ENCODE results near the gene DOCK2. TPM values are rescaled to one million over a fixed set of nuclear protein-coding genes. Genes with fewer than 3 reads are reported as not detected.

The DOCK2 gene
- total and polyA plus RNA-seq, 2 of the 8 experiments (the other 6 are each of a cell fraction or from before 2014, with no cell fraction given): 3.9 to 5.7 TPM

DNA sequence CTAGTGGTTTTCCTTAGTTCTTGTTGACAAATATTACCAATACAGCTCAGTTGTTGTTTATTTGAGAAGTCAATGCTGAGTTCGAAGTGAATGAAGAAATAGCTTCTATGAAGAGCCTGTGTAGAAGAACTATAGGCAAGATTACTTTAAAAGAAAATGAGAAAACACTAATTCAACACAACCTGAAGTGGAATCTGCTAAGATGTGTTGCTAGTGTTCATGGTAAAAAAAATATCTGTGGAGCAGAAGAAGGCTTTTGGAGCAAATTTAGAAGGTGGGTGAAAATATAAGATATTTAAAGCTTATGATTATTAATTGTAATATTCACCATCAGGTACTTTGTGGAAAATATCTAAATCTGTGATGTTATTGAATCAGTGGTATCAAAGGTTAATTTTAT lies 2.5 kb upstream of the DOCK2 start:
- Histone ChIP-seq H3K23me2 (ENCODE audit: low read depth, low read length) (peaks cover 3% of the 10 kb centered on the region; the same call in 1 of the 2 replicates), H3K56ac (replicated peaks; ENCODE audit: insufficient read length, low read depth, low read length) (no peak overlapping the region), H3K23ac (ENCODE audit: insufficient read length) (no peak overlapping the region), H3K4me2 (ENCODE audit: insufficient read depth in 1 of 2, low read depth in 2 of 2, low read length in 2 of 2) (no peak overlapping the region), H2BK12ac (ENCODE audit: low read depth, low read length) (no peak overlapping the region), H3K4ac (replicated peaks; ENCODE audit: insufficient read length, low read depth, low read length) (no peak overlapping the region), H4K5ac (ENCODE audit: insufficient read length, low read depth, low read length) (no peak overlapping the region), H3K9ac (replicated peaks in 1 of 4; ENCODE audit: extremely low read depth in 1 of 4, low read depth in 3 of 4, low read length in 3 of 4) (no peak overlapping the region), H3K27me3 (replicated peaks in 1 of 4; ENCODE audit: control insufficient read depth in 3 of 4, extremely low read depth in 1 of 4, insufficient read depth in 3 of 4, low read length in 3 of 4) (peaks cover 0 to 17% (median 6%) of the 10 kb centered on the region in 4 experiments; a peak in 5 of 7 replicates), H4K91ac (replicated peaks; ENCODE audit: insufficient read length, low read length) (no peak overlapping the region), H4K8ac (ENCODE audit: extremely low read depth, insufficient read depth, low read length) (no peak overlapping the region), H3K4me1 (replicated peaks in 1 of 4; ENCODE audit: control insufficient read depth in 3 of 4, insufficient read depth in 4 of 4, low read length in 3 of 4) (peaks cover 0 to 10% (median 4%) of the 10 kb centered on the region in 4 experiments; a peak in 6 of 7 replicates), H3K27ac (ENCODE audit: low read depth, low read length) (no peak overlapping the region), H2AFZ (ENCODE audit: low read length) (no peak overlapping the region), H3K14ac (ENCODE audit: insufficient read length) (no peak overlapping the region), H3K9me3 (ENCODE audit: insufficient read depth in 2 of 2, low read depth in 1 of 2, low read length in 1 of 2) (peaks cover 5 to 9% of the 10 kb centered on the region in 2 experiments; a peak in 2 of 4 replicates), H3K18ac (ENCODE audit: extremely low read depth, low read length) (no peak overlapping the region), H2BK5ac (ENCODE audit: low read depth, low read length) (no peak overlapping the region), H3K36me3 (ENCODE audit: control insufficient read depth in 2 of 4, insufficient read depth in 4 of 4, low read length in 3 of 4) (no peaks in the 10 kb centered on the region), H2BK120ac (replicated peaks; ENCODE audit: low read depth, low read length) (no peak overlapping the region), H2BK15ac (ENCODE audit: low read length) (no peak overlapping the region), H2AK5ac (ENCODE audit: low read depth, low read length) (no peak overlapping the region), H3K4me3 (ENCODE audit: extremely low read depth in 1 of 4, insufficient read depth in 2 of 4, low read depth in 3 of 4, low read length in 4 of 4) (no peak overlapping the region), H2BK20ac (ENCODE audit: low read length) (no peak overlapping the region), H3K79me2 (ENCODE audit: control insufficient read depth in 1 of 2, insufficient read depth in 2 of 2, low read length in 2 of 2) (no peaks in the 10 kb centered on the region), H4K20me1 (replicated peaks in 1 of 2; ENCODE audit: control insufficient read depth in 1 of 2, insufficient read depth in 2 of 2, low read length in 2 of 2) (no peaks in the 10 kb centered on the region), H3K79me1 (ENCODE audit: low read depth, low read length) (no peaks in the 10 kb centered on the region)
- DNase-seq (ENCODE audit: low read depth in 1 of 2, low spot score in 2 of 2) (no peak), FAIRE-seq (no peak)
- TF ChIP-seq SIX5 (IDR thresholded peaks at IDR 0.05; ENCODE audit: low read depth, low read length) (no peak), TAF7 (optimal IDR thresholded peaks at IDR 0.05; ENCODE audit: borderline replicate concordance, low read depth, low read length) (no peak)
- 85% methylated on average over 1 of the region's 1 CpG; no CpG with 5 or more reads in 1 of the 2 experiments for WGBS, 2 experiments (ENCODE audit: extremely low coverage in 1 of 2, insufficient coverage in 1 of 2, insufficient read length in 1 of 2, insufficient replicate concordance in 2 of 2, low coverage in 1 of 2, low lambda C conversion rate in 2 of 2, missing lambda C conversion rate in 1 of 2)
- ChIA-PET CTCF (ENCODE audit: partially characterized antibody) (interaction anchor here (0.7 kb wide), 2 partner anchors 46 to 47 kb away, joined by 3 read pairs; no protein-coding TSS in a partner anchor), POLR2A (ENCODE audit: partially characterized antibody) (no interaction called here)
